Type B pancreatic cell (in vitro differentiated cells): Measurements from ENCODE around the gene OMA1. TPM values are rescaled to one million over a fixed set of nuclear protein-coding genes. Genes with fewer than 3 reads are reported as not detected.
"Not testable (repeated sequence)": the region's sequence is repeated elsewhere in the genome, so short reads cannot be mapped to it uniquely, and the experiment has no call there.

Source experiments
- DNase-seq: peaks from one replicate; pipeline ENCODE4 v3.0.0; 2021; ENCODE audit warnings: mixed read lengths; ENCODE audit not compliant: unreplicated experiment; ENCODE audit errors: extremely low spot score
- H3K27ac Mint-ChIP-seq: 2 replicates; pipeline ENCODE4 v1.8.0; 2021; ENCODE audit warnings: mild to moderate bottlenecking, mixed read lengths
- H3K27me3 Mint-ChIP-seq: 2 replicates; pipeline ENCODE4 v1.8.0; 2021; ENCODE audit warnings: mixed read lengths
- H3K36me3 Mint-ChIP-seq: 2 replicates; pipeline ENCODE4 v1.8.0; 2021; ENCODE audit warnings: mixed read lengths
- H3K4me1 Mint-ChIP-seq: one replicate; pipeline ENCODE4 v1.8.0; 2021; ENCODE audit warnings: mixed read lengths; ENCODE audit not compliant: unreplicated experiment
- H3K4me3 Mint-ChIP-seq: 2 replicates; pipeline ENCODE4 v1.8.0; 2021; ENCODE audit warnings: mild to moderate bottlenecking, mixed read lengths
- H3K9me3 Mint-ChIP-seq: 2 replicates; pipeline ENCODE4 v1.8.0; 2021; ENCODE audit warnings: mixed read lengths
- CTCF ChIP-seq: fragments of 200-600 bp; sonication (generic); conservative IDR thresholded peaks from 2 replicates; pipeline ENCODE4 v1.5.0; 2021; ENCODE audit warnings: antibody characterized with exemption, mild to moderate bottlenecking
- total RNA-seq: library from RNA; stranded (reverse); gene quantifications from 2 replicates; pipeline ENCODE4 v1.2.1, GENCODE V29; 2021; ENCODE audit warnings: low replicate concordance

The OMA1 gene
- total RNA-seq, 1 donor from 2014 or later: 22.4 TPM

GRCh38 chr1:58584082-58584895 is 37.8 kb upstream of the OMA1 start:
- no peak for DNase-seq
- no peaks in the 10 kb centered on the region for H3K9me3 Mint-ChIP-seq
- TF ChIP-seq CTCF: no peak
- H3K4me3 Mint-ChIP-seq: no peak overlapping the region
- no peaks in the 10 kb centered on the region for H3K36me3 Mint-ChIP-seq
- peak overlapping the region; percentile 23 for H3K27ac Mint-ChIP-seq
- H3K27me3 Mint-ChIP-seq: peaks cover 3% of the 10 kb centered on the region
- peaks cover 7% of the 10 kb centered on the region for H3K4me1 Mint-ChIP-seq

- no peak for DNase-seq
- Mint-ChIP-seq H3K36me3 (no peaks in the 10 kb centered on the region), H3K27me3 (peaks cover 7% of the 10 kb centered on the region), H3K4me3 (no peak overlapping the region), H3K4me1 (peaks cover 7% of the 10 kb centered on the region), H3K9me3 (no peaks in the 10 kb centered on the region), H3K27ac (no peak overlapping the region)
- no peak for TF ChIP-seq CTCF
These were observed 37.0 kb upstream of the OMA1 start for GRCh38 chr1:58583496-58583895.

- DNase-seq, H3K4me3 Mint-ChIP-seq, H3K9me3 Mint-ChIP-seq, H3K27ac Mint-ChIP-seq, H3K36me3 Mint-ChIP-seq: not testable (repeated sequence)
- H3K4me1 Mint-ChIP-seq: peaks cover 18% of the 10 kb centered on the region
- peaks cover 18% of the 10 kb centered on the region for H3K27me3 Mint-ChIP-seq
These were observed 35.6 kb upstream of the OMA1 start for GRCh38 chr1:58582143-58582542.

- Mint-ChIP-seq H3K4me3 (no peak overlapping the region), H3K4me1 (peaks cover 18% of the 10 kb centered on the region)
These were observed 35.1 kb upstream of the OMA1 start for GRCh38 chr1:58581641-58582040.

GRCh38 chr1:58580186-58580585 is 33.7 kb upstream of the OMA1 start:
- H3K27me3 Mint-ChIP-seq: peaks cover 23% of the 10 kb centered on the region
- peaks cover 5% of the 10 kb centered on the region for H3K9me3 Mint-ChIP-seq
- no peak overlapping the region for H3K27ac Mint-ChIP-seq
- no peak overlapping the region for H3K4me3 Mint-ChIP-seq
- no peak for TF ChIP-seq CTCF
- H3K36me3 Mint-ChIP-seq: peaks cover 4% of the 10 kb centered on the region
- H3K4me1 Mint-ChIP-seq: peaks cover 23% of the 10 kb centered on the region
- DNase-seq: no peak

More at GRCh38 chr1:58581641-58582040, 35.1 kb upstream of the OMA1 start:
- H3K27ac Mint-ChIP-seq: no peak overlapping the region
- peaks cover 18% of the 10 kb centered on the region for H3K27me3 Mint-ChIP-seq
- DNase-seq: no peak
- H3K36me3 Mint-ChIP-seq: no peaks in the 10 kb centered on the region
- no peaks in the 10 kb centered on the region for H3K9me3 Mint-ChIP-seq
- no peak for TF ChIP-seq CTCF

- Mint-ChIP-seq H3K9me3 (peaks cover 5% of the 10 kb centered on the region), H3K27me3 (peaks cover 24% of the 10 kb centered on the region), H3K27ac (peak overlapping the region; percentile 95), H3K4me3 (peak overlapping the region; percentile 81), H3K36me3 (peaks cover 8% of the 10 kb centered on the region), H3K4me1 (peaks cover 33% of the 10 kb centered on the region)
- TF ChIP-seq CTCF: no peak
- no peak for DNase-seq
These were observed 31.1 kb upstream of the OMA1 start for GRCh38 chr1:58577654-58578030.
